GM18505 (cell line): Measurements from ENCODE around the gene MS4A13.
"Not testable (repeated sequence)": the region's sequence is repeated elsewhere in the genome, so short reads cannot be mapped to it uniquely, and the experiment has no call there.

Experiments
- ATAC-seq: cut with Tn5 transposase; IDR thresholded peaks from one replicate; pipeline ENCODE4 v1.9.1; 2021; ENCODE audit not compliant: unreplicated experiment
- POLR2A ChIP-seq: IDR thresholded peaks from 4 replicates; pipeline ENCODE4 v1.6.1; 2011; ENCODE audit warnings: borderline replicate concordance; ENCODE audit not compliant: insufficient read depth, insufficient read length; ENCODE audit errors: extremely low read depth

Gene MS4A13

DNA sequence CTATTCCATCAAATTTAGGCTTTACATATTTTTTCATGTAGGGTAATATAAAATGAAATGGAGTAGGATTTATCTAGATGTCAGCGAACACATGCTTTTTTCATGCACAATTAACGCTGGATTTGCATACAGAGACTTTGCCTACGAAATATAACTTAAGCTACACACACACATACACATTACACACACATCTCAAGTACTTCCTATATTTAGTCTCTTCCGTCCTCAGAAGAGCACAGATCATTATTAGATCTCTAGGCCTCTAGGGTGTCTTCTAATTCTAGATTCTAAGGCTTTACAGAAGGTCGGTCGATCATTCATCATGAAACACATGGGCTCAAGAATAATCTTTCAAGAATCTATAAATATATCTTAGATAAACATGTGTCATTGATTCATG is 3.8 kb upstream of the MS4A13 start:
- TF ChIP-seq POLR2A: no peak
- ATAC-seq: no peak

DNA sequence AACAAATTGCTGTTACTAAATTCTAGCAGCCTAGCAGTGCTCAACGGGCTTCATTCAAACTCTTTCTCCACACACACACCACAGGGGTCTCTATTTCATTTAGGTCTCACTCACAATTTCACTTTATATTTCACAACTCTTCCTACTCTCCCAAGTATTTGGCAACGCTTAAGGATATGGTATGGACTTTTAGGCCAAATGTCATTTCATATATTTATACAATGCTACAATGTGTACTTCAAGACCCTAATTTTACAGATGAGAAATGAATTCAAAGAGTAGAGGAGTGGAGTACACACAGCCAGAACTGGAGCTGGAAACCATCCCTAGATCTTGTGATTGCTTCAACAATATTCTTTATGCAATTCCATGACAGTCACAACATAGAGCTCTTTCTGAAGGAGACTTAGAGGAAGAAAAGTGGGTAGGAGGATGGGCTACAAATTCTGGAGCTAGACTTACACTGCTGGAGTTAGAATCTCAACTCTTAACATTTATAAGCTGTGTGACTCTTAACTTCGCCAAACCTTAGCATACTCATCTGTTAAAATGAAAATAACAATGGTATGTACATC is 2.5 kb upstream of the MS4A13 start:
- no peak for ATAC-seq
- TF ChIP-seq POLR2A: no peak

DNA sequence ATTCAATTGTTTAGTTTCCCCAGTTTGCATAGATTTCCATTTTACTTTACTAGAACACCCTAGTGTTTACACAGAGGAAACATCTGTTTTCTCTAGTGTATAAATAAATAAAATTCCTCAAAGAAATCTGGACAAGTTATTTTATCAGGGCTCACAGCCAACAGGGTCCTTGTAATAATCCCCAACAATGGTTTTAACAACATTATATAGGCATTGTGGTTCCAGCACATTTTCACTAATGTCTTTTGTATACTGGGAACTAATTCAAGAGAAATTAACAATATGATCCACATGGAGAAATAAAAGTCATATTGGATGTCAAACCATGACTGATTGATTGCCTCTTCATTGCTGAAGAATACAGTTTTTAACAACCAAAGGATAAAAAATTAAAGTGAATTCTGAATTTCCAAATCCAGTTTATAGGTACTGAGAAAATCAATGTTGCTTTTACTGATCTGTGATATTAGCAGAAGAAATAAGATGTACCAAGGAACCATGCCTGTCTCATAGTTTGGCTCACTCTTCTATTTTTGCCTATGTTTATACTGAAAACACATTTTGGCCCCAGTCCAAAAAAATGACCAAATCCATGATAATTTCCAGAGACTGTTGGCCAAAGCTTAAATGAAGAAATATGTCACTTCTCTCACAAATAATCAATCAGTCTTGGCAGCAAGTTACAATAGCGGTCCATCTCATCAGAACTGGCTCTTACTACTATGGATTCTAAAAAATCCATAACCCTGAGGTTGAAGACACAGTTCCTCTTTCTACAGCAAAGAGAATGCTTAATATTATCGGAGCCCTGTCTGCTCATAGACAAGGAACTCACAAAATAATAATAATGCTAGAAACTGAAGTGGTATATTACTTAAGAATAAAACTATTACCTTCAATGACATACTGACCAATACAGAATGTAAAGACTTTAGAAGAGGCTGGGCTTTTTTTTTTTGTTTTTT is 1.4 kb upstream of the MS4A13 start:
- ATAC-seq: no peak
- TF ChIP-seq POLR2A: no peak

DNA sequence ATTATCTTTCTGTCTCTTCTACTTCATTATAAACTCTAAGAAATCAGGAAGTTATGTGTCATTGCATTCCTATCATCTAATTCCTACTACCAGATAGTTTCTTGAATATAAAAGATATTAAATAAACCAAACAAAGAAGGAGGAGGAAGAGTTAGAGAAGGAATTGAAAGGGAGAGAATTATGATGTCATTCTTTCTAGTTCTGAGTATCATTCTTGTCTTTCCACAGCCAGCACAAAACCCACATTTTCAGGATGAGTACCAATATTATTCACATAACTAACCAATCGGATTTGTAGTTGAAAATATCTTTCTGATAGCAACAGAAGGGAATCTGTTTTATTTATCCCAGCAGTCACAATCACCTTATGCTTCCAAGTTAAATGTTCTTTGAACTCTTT is 13.3 kb downstream of the MS4A13 start:
- no peak for TF ChIP-seq POLR2A
- ATAC-seq: no peak

DNA sequence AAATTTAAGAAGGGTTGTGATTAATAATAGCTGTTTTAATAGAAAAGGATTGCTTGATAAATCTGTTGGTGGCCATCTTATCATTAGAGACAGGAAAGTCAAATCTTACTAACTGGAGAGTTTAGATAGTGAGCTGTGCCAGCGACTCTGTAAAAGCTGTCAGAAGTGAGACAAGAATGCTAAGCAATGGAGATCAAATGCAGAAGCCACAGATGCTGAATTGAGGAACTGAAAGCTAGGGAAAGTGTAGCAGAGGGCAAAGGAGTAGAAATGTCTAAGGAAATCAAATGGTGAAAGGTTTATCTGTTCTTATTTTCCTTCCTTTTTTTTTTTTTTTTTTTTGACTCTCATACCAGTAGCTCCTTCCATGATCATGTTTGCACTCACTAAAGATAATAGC is 13.7 kb downstream of the MS4A13 start:
- ATAC-seq: peak; percentile 70
- TF ChIP-seq POLR2A: no peak

DNA sequence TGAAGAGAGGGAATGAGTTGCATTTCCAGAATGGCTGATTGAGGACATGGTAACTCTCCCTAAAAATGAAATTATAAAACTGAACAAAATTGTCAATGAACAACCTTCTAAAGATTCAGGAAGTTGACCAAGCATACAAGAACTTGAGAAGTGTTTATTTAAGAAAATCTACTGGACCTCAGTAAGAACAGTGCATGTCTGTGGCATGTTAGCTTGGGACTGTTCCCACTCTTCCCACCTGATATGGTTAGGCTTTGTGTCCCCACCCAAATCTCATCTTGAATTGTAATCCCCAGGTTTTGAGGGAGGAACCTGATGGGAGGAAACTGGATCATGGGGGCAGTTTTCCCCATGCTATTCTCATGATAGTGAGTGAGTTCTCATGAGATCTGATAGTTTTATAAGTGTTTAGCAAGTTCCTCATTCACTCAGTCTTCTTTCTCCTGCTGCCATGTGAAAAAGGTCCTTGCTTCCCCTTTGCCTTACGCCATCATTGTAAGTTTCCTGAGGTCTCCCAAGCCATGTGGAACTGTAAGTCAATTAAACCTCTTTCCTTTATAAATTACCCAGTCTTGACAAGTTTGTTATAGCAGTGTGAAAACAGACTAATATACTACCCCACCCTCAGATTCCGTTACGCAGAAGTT is 15.4 kb downstream of the MS4A13 start:
- no peak for TF ChIP-seq POLR2A
- no peak for ATAC-seq

DNA sequence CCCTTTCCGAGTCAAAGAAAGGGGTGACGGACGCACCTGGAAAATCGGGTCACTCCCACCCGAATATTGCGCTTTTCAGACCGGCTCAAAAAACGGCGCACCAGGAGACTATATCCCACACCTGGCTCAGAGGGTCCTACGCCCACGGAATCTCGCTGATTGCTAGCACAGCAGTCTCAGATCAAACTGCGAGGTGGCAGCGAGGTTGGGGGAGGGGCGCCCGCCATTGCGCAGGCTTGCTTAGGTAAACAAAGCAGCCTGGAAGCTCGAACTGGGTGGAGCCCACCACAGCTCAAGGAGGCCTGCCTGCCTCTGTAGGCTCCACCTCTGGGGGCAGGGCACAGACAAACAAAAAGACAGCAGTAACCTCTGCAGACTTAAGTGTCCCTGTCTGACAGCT is 17.2 kb downstream of the MS4A13 start:
- not testable (repeated sequence) for ATAC-seq

DNA sequence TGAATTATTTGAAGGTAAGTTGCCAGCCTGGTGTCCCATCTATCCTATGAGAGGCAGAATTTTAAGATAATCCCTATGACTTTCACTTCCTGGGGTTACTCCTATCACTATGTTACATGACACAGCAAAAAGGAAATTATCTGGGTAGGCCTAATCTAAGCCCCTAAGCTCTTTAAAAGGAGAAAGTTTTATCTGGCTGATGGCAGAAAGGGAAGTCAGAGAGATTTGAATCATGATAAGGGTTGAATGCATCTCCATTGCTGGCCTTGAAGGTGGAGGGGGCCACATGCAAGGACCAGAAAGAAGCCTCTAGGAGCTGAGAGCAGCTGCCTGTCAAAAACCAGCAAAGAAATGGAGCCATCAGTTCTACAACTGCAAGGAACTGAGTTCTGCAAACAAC is 23.4 kb downstream of the MS4A13 start:
- ATAC-seq: not testable (repeated sequence)

DNA sequence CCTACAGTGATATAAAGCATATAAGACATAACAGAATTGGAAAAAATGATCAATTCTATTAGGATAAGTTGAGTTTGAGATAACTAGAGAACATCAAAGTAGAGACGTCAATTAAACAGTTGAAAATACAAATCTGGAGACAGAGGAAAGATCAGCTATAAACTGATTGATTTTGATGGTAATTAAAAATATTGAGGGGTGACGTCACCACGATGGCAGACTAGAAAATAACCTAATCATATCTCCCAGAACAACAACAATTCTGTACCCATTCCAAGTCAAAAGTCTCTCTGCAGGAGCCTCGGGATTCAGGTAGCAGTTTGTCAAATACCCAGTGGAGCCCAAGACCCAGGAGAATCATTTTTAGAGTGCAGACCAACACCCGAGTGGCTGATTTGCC is 28.9 kb downstream of the MS4A13 start:
- ATAC-seq: no peak
- no peak for TF ChIP-seq POLR2A

DNA sequence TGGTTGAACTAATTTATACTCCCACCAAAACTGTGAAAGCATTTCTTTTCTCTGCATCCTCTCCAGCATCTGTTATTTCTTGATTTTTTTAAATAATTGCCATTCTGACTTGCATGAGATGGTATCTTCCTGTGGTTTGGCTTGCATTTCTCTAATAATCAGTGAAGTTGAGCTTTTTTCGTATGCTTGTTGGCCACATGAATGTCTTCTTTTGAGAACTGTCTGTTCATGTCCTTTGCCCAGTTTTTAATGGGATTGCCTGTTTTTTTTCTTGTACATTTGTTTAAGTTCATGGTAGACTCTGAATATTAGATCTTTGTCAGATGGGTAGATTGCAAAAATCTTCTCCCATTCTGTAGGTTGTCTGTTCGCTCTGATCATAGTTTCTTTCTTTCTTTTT is 46.1 kb downstream of the MS4A13 start:
- no peak for TF ChIP-seq POLR2A
- ATAC-seq: no peak

DNA sequence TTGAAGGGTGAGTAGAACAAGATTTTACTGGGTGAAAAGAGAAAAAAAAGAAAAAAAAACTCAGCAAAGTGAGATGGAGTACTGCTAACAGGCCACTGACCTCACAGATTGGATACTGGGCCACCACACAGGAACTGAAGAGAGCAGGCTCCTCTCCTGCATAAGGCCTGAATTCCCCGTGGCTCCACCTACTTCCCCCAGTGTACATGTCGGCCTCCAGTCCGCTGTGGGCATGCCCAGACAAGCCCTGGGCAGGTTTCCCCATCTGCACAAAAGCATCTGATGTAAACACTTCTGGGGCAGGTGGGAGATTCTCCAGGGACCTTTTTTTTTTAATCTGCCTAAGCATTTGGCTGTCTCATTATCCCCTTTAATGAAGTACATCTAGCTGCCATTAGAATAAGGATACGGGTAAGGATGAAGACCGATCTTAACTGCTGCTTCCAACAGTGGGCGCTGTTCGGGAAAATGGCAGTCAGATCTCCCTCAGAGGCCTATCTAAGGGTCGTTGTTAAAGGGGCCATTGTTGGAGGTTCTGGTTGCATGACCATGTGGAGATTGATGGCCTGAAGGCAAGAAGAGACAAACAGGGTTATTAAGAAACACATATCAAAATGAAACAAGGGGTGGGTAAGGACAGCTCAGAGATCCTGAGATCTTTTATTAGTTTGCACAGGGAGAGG is 48.5 kb downstream of the MS4A13 start:
- no peak for ATAC-seq

DNA sequence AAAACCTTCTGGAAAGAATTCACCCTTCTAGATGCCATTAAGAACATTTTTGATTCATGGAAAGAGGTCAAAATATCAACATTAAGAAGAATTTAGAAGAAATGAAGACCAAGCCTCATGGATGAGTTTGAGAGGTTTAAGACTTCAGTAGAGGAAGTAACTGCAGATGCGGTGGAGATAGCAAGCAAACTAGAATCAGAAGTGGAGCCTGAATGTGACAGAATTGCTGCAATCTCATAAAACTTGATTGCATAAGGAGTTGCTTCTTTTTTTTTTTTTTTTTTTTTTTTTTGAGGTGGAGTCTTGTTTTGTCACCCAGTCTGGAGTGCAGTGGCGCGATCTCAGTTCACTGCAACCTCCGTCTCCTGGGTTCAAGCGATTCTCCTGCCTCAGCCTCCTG is 51.6 kb downstream of the MS4A13 start:
- TF ChIP-seq POLR2A: no peak
- no peak for ATAC-seq

More for the DNA sequence above, 48.5 kb downstream of the MS4A13 start:
- no peak for TF ChIP-seq POLR2A

DNA sequence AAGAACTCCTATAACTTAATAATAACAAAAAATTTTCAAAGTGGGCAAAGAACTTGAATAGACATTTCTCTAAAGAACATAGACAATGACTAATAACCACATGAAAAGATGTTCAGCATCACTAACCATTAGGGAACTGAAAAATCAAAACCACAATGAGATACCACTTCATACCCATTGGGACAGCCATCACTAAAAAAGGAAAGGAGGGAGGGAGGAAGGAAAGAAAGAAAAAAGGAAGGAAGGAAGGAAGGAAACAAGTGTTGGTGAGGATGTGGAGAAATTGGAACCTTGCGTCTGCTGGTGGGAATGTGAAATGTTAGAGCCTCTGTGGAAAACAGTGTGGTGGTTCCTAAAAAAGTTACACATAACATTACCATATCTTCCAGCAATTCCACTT is 55.8 kb downstream of the MS4A13 start:
- TF ChIP-seq POLR2A: no peak
- peak; percentile 92 for ATAC-seq

DNA sequence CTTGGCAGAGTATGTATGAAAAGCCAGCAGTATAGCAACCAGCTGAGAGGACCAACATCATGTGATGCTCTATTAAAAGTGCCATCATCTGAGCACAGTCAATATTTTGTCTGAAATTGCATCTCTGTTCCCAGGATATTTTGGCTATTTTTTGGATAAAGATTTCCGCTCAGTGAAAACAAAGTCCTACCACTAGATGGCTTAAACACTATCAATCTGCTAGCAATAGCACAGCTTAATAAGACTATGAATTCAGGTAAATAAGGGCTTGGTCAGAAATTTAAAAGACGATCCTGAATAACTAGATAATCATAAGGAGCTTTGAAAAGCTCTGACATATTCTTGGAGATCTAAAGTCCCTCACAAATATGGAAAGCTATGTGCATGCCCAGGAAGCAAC is 74.4 kb downstream of the MS4A13 start:
- no peak for ATAC-seq
- TF ChIP-seq POLR2A: no peak
